Measurements from ENCODE around the gene LHFPL3. TPM values are rescaled to one million over a fixed set of nuclear protein-coding genes. Genes with fewer than 3 reads are reported as not detected.
A peak's percentile ranks its signal among the peaks of the same experiment; 100 is the strongest.

LHFPL3 gene
- total and polyA plus RNA-seq, 2 experiments from 2014 or later, result not detected

DNA sequence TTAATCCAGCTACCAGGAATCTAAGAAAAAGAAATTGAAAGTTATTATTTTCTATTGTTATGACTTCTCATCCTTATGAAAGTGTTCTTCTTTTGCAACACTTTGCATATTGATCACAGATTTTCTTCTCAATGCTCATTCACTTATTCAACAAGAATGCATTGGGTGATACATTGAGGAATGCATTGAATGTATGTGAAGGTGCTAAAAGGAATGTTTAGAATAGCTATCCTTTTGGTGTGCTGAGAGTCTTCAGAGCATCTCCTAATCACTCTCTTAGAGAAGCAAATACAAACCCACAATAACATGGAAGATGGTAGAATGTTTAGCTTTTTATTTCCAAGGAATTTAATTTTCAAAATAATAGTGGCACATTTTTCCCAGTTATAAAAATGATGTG is 563.5 kb downstream of the LHFPL3 start:
- no peak for DNase-seq (ENCODE audit: low read depth in 1 of 2, low spot score in 1 of 2)
- Histone ChIP-seq H3K27ac (peak overlapping the region; percentile 7), H3K4me1 (ENCODE audit: low read depth) (peaks cover 21% of the 10 kb centered on the region), H3K9me3 (ENCODE audit: low read depth) (no peaks in the 10 kb centered on the region), H3K27me3 (no peaks in the 10 kb centered on the region), H3K4me3 (no peak overlapping the region), H3K36me3 (no peaks in the 10 kb centered on the region)
- no peak for TF ChIP-seq CTCF (IDR thresholded peaks at IDR 0.05; ENCODE audit: low read depth, low read length)

DNA sequence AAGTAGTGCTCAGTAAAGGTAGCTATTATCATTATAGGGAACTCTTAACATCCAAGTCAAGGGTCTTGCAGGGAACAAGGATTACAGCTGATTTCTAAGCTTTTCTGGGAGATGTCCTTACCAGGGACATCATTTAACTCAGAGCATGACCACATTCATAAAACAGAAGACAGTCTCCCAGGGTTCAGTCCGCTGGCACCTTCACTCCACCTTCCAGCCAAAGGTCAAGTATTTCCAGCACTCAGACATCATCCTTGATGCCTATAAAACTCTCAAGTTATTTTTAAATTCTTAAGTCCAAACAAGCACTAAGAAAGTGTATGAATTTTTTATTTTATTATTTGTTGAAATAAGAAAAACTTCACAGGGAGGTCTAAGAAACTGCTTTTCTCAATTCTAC is 565.9 kb downstream of the LHFPL3 start:
- no peak for TF ChIP-seq CTCF (IDR thresholded peaks at IDR 0.05; ENCODE audit: low read depth, low read length)
- Histone ChIP-seq H3K9me3 (ENCODE audit: low read depth) (no peaks in the 10 kb centered on the region), H3K36me3 (no peaks in the 10 kb centered on the region), H3K4me1 (ENCODE audit: low read depth) (peaks cover 21% of the 10 kb centered on the region), H3K27me3 (no peaks in the 10 kb centered on the region), H3K4me3 (no peak overlapping the region), H3K27ac (no peak overlapping the region)
- DNase-seq (ENCODE audit: low read depth in 1 of 2, low spot score in 1 of 2), result no peak

GRCh38 chr7:104894726-104895521 is 566.5 kb downstream of the LHFPL3 start:
- Histone ChIP-seq H3K27ac (no peak overlapping the region), H3K4me3 (no peak overlapping the region), H3K4me1 (ENCODE audit: low read depth) (peaks cover 21% of the 10 kb centered on the region), H3K36me3 (no peaks in the 10 kb centered on the region), H3K9me3 (ENCODE audit: low read depth) (no peaks in the 10 kb centered on the region), H3K27me3 (no peaks in the 10 kb centered on the region)
- no peak for TF ChIP-seq CTCF (IDR thresholded peaks at IDR 0.05; ENCODE audit: low read depth, low read length)
- DNase-seq (ENCODE audit: low read depth in 1 of 2, low spot score in 1 of 2), result no peak

DNA sequence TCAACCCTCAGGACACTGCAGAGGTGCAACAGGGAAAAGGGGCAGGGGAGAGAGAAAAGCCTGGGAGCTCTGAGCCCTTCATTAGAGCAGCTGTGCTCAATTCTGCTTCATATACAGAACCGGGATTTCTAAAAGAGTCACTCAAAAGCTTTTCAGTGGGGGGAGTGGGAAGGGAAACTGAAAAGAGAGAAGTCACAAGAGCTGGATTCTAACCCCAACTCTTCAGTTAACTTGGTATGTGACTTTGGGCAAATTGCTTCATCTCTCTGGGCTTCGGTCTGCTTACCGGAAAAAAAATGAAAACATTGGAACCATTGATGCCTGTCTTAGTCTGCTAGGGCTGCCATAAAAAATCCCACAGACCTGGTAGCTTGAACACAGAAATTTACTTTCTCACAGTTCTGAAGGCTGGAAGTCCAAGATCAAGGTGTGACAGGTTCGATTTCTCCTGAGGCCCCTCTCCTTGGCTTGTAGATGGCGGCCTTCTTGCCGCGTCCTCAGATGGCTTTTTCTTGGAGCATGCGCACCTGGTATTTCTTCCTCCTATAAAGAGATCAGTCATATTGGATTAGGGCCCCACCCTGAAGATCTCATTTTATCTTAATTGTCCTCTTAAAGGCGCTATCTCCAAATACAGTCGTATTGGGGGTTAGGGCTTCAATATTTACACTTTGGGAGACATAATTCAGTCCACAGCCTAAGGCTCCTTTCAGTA is 567.3 kb downstream of the LHFPL3 start:
- no peaks in the 10 kb centered on the region for H3K27me3 ChIP-seq
- DNase-seq (ENCODE audit: low read depth in 1 of 2, low spot score in 1 of 2), result no peak
- H3K36me3 ChIP-seq, result no peaks in the 10 kb centered on the region
- H3K4me1 ChIP-seq (ENCODE audit: low read depth), result peaks cover 26% of the 10 kb centered on the region
- H3K27ac ChIP-seq, result no peak overlapping the region
- no peak for TF ChIP-seq CTCF (IDR thresholded peaks at IDR 0.05; ENCODE audit: low read depth, low read length)
- H3K9me3 ChIP-seq (ENCODE audit: low read depth), result no peaks in the 10 kb centered on the region
- H3K4me3 ChIP-seq, result no peak overlapping the region

GRCh38 chr7:104898434-104898833 is 570.0 kb downstream of the LHFPL3 start:
- no peak overlapping the region for H3K4me3 ChIP-seq
- no peaks in the 10 kb centered on the region for H3K36me3 ChIP-seq
- H3K27ac ChIP-seq, result no peak overlapping the region
- no peak for TF ChIP-seq CTCF (IDR thresholded peaks at IDR 0.05; ENCODE audit: low read depth, low read length)
- H3K9me3 ChIP-seq (ENCODE audit: low read depth), result no peaks in the 10 kb centered on the region
- no peak for DNase-seq (ENCODE audit: low read depth in 1 of 2, low spot score in 1 of 2)
- peaks cover 18% of the 10 kb centered on the region for H3K4me1 ChIP-seq (ENCODE audit: low read depth)
- H3K27me3 ChIP-seq, result no peaks in the 10 kb centered on the region
